Esophagus muscularis mucosa (tissue), 4 donors: Measurements from ENCODE around the gene CBLN3.

Experiments
- CTCF ChIP-seq, 3 experiments: fragments of 200-600 bp in 2 of 3; fragments of 450-650 bp in 1 of 3; sonication (generic) in 2 of 3; IDR thresholded peaks; one replicate each; pipeline ENCODE4 v1.5.1; 2017 to 2019; ENCODE audit warnings: antibody characterized with exemption in 3 of 3, mild to moderate bottlenecking in 2 of 3, moderate library complexity in 1 of 3
- EP300 ChIP-seq: sonication (generic); formaldehyde crosslinking; IDR thresholded peaks from one replicate; pipeline ENCODE4 v1.6.1; 2017; ENCODE audit warnings: antibody characterized with exemption
- POLR2A ChIP-seq: fragments of 450-650 bp; IDR thresholded peaks from one replicate; pipeline ENCODE4 v1.6.1; 2017; ENCODE audit warnings: antibody characterized with exemption, moderate library complexity, mild to moderate bottlenecking, low read depth
- POLR2AphosphoS5 ChIP-seq, 2 donors: sonication (generic); formaldehyde crosslinking; IDR thresholded peaks; one replicate each; pipeline ENCODE4 v1.6.1; 2017; ENCODE audit warnings: antibody characterized with exemption in 2 of 2

GRCh38 chr14:24435998-24436354 lies 6.5 kb upstream of the CBLN3 start:
- TF ChIP-seq CTCF (IDR thresholded peaks at IDR 0.05) (no peak), EP300 (no peak), POLR2AphosphoS5 (IDR thresholded peaks at IDR 0.05) (no peak), POLR2A (no peak)
